Choroid plexus epithelial cell (primary cell): ENCODE data around the gene KCNMA1.

Source experiments
- DNase-seq: peaks from one replicate; pipeline ENCODE4 v3.0.0-alpha.2; 2010; ENCODE audit warnings: low read depth
- H3K4me3 ChIP-seq: 2 replicates; pipeline ENCODE4 v1.5.1; 2011; ENCODE audit warnings: low read depth, mild to moderate bottlenecking, control low read depth, low read length, moderate library complexity
- TF ChIP-seq, protein P1 (sequence below): conservative IDR thresholded peaks from 2 replicates; pipeline ENCODE4 v1.5.1; 2011; ENCODE audit warnings: low read depth, mild to moderate bottlenecking, control low read depth, inconsistent platforms, low read length, moderate library complexity

Gene KCNMA1

GRCh38 chr10:77506517-77507200 is 130.9 kb downstream of the KCNMA1 start:
- TF ChIP-seq, protein P1, sequence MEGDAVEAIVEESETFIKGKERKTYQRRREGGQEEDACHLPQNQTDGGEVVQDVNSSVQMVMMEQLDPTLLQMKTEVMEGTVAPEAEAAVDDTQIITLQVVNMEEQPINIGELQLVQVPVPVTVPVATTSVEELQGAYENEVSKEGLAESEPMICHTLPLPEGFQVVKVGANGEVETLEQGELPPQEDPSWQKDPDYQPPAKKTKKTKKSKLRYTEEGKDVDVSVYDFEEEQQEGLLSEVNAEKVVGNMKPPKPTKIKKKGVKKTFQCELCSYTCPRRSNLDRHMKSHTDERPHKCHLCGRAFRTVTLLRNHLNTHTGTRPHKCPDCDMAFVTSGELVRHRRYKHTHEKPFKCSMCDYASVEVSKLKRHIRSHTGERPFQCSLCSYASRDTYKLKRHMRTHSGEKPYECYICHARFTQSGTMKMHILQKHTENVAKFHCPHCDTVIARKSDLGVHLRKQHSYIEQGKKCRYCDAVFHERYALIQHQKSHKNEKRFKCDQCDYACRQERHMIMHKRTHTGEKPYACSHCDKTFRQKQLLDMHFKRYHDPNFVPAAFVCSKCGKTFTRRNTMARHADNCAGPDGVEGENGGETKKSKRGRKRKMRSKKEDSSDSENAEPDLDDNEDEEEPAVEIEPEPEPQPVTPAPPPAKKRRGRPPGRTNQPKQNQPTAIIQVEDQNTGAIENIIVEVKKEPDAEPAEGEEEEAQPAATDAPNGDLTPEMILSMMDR: no peak
- DNase-seq: peak; percentile 36
- H3K4me3 ChIP-seq: no peak overlapping the region

DNA sequence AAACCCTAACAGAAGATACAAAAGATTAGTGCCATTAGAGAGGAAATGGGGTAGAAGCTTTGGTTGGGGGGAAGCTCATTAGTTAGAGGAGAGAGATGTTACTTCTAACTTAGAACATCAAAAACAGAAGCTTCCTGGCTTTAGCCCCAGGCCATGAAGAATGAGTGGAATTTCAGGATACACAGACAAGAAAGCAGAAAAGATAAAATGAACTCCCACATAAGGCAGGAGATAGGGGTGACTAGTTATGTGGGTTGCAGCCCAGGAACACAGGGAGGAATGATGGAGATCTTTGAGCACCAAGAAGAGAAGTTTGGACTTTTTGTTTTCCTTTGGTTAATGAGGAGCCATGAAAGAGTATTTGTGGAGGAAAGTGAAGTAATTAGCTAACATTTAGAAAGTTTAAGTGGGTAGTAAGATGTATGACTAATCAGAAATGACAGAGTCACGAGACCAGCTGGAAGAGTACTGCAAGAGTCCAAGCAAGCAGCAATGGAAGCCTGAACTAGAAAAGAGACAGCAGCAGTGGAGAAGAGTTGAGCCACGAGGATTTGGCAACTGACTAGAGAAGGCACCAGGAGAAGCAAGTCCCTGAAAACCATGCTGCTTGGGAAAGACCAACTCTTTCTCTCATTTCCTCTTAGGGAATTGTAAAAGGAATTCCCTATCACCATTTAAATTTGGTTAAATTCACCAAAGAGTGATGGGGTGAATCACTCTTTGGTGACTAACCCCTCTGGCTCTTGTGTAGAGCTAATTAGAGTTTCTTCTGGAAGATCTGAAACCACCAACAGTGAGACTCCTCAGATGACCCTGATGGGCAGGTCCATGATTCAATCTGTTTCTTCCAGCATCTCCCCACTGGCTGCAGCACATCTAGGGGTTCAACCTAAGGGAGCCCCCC is 131.9 kb downstream of the KCNMA1 start:
- DNase-seq: peak; percentile 72
- TF ChIP-seq, protein P1: no peak
- no peak overlapping the region for H3K4me3 ChIP-seq

GRCh38 chr10:77504873-77505257 is 132.7 kb downstream of the KCNMA1 start:
- no peak overlapping the region for H3K4me3 ChIP-seq
- peak; percentile 23 for DNase-seq
- TF ChIP-seq, protein P1: peak; percentile 10

- peak; percentile 74 for DNase-seq
- H3K4me3 ChIP-seq: no peak overlapping the region
- TF ChIP-seq, protein P1: no peak
Measured at GRCh38 chr10:77504196-77504872, 133.3 kb downstream of the KCNMA1 start.

- TF ChIP-seq, protein P1: peak; percentile 10
- DNase-seq: no peak
- no peak overlapping the region for H3K4me3 ChIP-seq
Measured at GRCh38 chr10:77501846-77502261, 135.8 kb downstream of the KCNMA1 start.

GRCh38 chr10:77501152-77501845 is 136.3 kb downstream of the KCNMA1 start:
- TF ChIP-seq, protein P1: no peak
- no peak overlapping the region for H3K4me3 ChIP-seq
- DNase-seq: peak; percentile 86
